Stimulated activated CD4-positive, alpha-beta T cell treated with anti-CD3 and anti-CD28 coated beads, Interleukin-15, amount 100 ng/mL, for 24 hours (primary cell): Measurements from ENCODE around the gene NHSL2.

Source experiments
- DNase-seq: peaks from one replicate; pipeline ENCODE4 v3.0.0-alpha.2; 2020

NHSL2 gene

DNA sequence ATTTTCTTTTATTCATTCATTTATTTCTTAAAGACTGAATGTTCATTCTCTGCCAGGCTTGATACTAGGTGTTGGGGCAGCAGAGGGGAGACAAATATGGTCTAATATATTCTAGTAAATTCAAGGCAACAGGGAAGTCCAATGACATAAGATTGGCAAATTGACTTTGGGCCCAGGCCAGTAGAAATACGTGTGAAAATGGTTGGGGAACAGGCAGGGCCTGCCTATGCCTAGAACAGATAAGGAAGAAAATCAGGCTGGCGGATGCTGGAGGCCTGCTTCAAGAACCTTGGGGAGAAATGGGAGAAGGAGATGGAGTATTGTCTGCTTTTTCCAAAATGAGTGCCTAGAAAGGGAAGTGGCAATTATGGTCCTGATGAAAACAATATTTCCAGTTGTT, 112.4 kb downstream of the NHSL2 start:
- no peak for DNase-seq

DNA sequence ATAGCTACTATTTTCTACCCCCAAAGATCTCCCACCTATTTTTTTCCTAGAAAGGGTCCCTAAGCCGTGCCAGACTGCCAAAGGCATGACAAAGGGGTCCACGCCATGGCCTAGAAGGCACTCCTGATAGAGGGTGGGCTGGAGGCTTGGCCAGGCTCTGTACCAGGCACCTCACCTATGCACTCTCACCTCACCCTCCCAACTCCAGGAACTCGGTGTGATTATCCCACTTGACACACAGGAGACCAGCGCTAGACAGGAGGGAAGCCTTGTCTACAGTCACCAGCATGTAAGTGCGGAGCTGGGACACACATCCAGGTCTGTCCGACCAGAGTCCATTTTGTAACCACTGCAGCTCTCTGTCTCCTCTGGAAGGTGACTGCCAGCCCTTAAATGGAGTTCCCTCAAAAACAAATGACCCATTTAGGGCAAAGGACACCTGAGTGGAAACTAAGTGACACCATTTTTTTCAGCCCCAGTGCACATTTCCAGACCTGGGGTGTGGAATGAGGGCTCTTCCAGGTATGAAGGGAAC, 114.7 kb downstream of the NHSL2 start:
- DNase-seq = no peak

- DNase-seq = no peak
These were observed 115.8 kb downstream of the NHSL2 start for GRCh38 chrX:72026341-72027023.

GRCh38 chrX:72027024-72027913, 116.6 kb downstream of the NHSL2 start:
- no peak for DNase-seq

- DNase-seq = no peak
These were observed 117.3 kb downstream of the NHSL2 start for GRCh38 chrX:72027914-72028307.

DNA sequence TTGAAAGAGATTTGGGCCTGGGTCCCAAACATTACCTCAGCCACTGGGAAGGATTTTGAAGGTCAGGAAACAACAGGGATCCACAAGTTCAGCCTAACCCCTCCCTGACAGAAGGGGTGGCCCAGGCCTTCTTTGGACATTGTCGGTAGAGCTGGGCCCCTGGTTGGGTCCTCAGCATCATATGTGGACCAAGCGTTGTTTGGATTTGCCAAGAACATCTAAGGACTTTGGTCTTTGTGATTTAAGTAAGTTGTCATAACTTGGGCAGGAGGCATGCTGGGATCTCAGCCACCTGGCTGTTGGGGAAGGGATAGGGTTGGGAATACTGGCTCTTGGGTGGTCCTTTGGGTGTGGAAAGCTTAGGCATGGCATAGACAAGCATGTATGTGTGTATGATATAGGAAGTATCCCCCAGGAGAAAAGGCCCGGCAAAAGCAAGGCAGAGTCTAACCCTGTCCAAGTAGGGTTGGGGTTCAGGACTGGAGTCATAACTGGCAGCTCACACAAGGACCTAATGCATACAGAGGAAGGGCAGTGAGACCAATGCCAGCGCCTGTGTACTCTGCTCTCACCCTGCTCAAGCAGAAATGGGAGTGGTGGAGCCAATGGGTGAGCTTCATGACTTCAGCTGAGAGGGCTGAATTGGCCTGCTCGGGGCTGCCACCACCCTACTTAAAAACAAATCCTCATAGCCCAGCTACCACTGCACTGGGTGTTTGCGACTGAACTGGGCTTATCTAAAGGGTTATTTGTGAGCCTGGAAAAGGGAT, 118.2 kb downstream of the NHSL2 start:
- DNase-seq = no peak

DNA sequence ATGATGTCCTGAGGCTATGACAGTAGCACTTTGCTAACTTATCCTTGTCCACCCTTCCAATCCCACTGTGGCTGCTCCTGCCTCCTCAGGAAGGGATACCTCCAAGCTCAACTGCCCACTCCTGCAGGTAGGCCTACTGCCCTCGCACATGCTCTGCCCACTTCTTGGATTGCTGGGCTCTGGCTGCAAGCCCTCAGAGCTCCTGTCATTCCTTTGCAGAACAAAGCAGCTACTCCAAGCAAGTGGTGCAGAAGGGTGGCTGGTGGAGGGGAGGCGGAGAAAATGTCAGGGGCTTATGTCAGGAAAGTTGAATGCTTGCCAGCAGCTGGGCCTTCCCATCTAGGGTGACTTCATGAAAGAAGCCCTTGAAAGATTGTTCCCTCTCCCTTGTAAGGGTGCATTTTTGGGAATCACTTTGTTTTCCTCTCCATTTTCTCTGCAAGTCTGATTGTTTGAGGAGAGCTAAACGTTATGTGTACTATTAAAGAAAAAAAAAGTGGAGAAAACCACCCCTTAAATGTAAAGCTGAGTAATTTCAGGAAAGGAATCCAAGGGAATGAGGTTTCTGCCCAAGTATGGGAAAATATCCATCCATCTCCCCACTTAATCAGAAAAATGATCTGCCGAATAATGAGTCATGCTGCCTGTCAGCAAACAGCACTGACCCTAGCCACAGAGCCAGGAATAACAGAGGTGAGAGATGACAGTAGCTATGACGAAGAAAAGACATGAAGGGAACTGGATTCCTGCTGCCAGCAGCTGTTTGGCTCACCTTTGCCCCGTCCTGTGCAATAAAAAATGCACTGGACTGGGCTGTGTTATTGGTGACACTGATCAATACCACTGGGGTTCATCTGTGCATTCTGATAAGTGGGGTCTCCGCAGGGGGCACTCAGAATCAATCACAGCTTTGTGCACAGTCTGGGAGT, 119.1 kb downstream of the NHSL2 start:
- no peak for DNase-seq

DNA sequence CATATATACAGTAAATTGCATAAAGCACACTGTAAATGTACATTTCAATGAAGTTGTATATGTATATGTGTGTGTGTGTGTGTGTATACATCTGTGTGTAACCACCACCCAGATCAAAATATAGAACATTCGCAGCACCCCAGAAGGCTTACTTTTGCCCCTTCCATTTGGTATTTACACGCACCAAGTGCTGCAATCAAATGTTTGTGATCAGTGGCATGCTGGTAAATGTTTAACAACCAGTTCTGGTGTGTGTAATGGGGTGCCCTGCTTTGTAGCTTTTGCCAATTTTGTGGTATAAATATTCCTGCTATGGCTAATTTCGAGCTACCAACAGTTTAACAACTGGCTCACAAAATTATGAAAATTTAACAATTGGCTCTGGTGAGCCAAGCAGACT, 119.8 kb downstream of the NHSL2 start:
- DNase-seq = no peak

DNA sequence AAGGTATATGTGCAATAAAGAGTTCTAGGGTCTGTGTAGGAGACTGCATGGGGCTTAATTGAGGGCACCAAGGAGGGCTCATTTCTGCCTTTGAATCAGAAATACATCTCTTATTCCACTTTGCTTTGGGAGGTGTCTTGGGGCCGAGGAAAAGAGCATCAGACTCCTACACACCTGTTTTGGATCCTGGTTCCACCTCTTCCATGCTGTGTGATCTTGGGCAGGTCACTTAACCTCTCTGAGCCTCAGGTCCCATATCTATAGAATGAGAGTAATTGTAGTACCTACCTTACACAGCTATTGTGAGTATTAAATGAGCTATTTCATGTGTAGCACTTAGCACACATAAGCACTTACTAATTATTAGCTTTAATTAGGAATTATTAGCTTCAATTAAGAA, 120.5 kb downstream of the NHSL2 start:
- DNase-seq = no peak

DNA sequence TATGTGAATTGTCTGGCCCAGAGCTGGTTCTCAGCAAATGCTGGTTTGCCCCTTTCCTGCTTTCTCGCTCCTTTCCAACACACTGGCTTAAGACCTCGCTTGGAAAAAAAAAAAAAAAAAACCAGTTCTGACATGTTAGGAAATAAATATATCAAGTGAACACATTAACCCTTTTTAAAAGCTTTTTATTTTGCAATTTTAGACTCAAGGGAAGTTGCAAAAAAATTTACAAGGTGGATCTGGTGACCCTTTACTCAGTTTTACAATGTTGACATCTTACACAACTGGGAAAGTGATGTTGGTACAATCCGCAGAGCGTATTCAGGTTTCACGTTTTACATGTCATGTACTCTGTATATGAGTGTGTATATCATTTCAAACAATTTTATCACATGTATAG, 121.0 kb downstream of the NHSL2 start:
- DNase-seq = no peak

DNA sequence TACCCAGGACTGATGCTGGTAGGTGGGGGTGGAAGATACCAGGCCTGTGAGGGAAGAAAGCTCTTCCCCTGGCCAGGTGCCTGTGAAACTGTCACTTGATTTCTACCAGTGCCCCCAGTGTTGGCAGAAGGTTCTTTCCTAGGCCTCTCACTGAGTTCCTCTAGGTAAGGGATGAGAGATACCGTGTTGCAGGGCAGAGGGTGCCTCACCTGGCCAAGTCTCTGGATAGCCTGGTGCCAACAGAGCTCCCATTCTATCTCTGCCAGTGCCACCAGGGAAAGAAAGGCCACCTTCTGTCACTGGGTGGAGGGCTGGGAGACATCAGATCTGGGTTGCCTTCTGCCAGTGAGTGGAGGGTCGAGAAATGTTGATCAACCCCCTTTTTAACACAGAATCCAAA, 127.0 kb downstream of the NHSL2 start:
- DNase-seq = no peak

DNA sequence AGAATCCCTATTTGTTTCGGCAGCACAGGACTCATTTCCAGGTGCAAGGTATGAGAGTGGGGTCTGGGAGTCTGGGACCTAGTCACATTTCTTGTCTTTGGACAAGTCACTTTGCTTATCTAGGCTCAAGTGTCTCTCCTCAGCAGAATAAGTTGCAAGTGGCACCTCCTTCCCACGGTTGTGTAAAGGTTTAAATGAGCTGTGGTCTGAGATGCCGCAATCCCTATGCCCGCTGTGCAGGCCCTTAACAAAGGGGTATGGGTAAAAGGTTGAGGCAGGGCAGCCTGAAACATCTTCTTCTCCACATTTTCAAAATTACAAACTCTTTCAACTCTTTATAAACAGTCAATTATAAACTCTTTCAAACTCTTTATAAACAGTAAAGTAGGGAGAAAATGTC, 127.4 kb downstream of the NHSL2 start:
- no peak for DNase-seq

DNA sequence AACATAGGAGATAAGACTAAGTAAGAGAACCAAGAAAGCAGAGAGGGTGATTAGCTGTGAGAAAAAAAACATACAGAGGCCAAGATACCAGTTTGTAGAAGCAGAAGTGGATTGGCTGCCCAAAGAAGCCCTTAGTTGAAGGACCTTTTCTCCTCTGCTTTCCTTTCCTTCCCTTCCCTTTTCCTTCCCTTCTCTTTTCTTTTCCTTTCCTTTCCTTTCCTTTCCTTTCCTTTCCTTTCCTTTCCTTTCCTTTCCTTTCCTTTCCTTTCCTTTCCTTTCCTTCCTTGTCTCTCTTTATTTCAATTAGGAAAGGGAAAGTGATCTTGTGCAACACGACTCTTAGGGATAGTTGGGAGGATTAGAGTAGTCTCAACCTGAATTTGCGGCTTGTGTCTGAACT, 128.2 kb downstream of the NHSL2 start:
- DNase-seq = no peak

- no peak for DNase-seq
These were observed 129.9 kb downstream of the NHSL2 start for GRCh38 chrX:72040506-72040905.

- DNase-seq = no peak
These were observed 130.5 kb downstream of the NHSL2 start for GRCh38 chrX:72041176-72041575.

DNA sequence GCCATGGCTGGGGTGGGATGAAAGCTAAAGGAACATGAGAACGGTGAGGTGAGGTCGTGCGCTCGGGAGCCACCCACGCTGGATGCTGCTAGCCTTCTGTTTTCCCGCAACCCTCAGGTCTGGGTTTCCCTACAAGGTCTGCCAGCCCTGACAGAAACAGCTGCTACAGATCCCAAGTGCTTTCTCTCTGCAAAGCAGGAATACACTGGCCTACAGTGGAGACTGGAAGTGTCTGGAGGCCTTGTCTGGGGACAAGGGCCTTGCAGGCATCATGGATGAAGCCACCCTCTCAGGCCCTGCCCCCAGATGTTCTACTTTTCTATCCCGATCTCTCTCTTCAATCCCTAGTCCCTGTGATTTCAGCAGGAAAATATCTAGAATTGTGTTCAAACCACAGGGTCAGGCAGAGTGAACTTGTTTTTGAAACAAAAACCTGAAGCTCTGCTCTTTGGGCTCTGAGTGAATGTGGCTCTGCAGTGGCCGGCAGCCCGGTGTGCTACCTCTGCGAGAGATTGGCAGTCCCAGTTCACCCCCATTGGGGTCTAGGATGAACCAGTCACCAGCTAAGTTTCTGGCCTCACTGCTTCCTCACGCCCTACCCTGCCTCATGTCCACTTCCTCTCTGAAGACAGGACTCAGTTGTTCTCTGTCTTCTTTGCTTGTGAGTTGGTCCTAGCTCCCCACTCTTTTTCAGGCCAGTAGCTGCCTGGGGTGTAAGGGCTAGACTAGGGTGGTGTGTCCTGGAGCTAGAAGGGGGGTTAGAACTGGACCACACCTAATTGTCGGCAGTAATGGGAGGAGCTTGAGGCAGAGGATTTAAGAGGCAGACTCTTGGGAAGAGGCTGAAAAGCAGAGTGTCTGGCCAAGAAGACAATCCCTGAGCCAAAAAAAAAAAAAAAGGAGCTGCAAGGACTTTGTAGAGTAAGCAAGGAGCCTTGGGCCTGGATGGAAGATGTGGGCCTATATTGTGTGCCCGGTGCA, 131.5 kb downstream of the NHSL2 start:
- DNase-seq = no peak

DNA sequence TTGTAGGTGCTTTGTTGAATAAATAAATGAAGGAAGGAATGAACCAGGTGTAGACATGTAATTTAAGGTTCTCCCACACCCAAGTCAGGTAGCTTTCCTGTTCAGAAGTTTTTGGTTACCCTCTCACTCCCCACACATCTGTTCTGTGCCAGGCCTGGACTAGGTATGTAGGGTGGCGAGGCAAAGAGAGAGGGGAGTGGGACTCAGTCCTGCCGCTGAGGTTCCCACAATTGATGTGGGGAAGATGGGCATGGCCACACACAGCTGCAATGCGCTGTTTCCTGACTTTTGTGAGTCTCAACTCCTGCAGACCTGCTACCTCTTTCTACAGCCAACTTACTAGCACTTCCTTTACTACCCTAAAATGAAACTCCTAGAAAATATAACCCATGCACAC, 132.2 kb downstream of the NHSL2 start:
- no peak for DNase-seq

DNA sequence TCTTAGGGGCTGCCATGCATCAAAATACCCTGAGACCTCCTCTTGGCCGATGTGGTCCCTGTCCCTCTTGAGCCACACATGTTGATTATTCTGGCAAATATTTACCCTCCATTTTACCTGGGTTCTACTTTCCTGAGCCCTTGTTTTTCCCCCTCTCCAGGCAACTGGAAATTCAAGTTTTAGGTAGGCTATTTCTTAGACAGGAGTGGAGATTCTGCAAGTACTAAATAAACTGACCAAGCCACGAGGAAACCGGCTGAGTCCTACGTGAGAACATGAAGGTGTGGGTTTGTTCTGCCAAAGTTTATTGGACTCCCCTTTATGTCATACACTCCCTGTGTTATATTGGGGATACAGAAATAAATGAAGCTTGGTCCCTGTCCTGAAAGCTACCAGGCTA, 133.0 kb downstream of the NHSL2 start:
- no peak for DNase-seq

DNA sequence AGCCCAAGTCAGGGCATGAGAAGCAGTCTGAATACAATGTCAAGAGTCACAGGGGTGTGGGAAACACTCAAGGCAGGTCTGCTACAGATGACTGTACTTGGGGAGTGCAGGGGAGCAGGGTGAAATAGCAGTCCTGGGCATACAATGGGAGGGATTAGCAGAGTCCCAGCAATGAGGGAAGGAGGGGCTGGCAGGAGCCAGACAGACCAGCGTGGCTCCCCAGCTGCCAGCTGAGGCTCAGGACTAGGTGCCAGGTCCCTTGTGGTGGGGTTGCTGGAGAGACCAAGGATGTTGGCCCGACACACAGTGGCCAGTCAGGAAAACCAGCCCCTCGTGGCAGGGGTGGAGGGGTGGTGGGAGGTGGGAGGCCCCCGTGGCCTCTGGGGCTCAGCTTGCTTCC, 134.5 kb downstream of the NHSL2 start:
- DNase-seq = no peak

DNA sequence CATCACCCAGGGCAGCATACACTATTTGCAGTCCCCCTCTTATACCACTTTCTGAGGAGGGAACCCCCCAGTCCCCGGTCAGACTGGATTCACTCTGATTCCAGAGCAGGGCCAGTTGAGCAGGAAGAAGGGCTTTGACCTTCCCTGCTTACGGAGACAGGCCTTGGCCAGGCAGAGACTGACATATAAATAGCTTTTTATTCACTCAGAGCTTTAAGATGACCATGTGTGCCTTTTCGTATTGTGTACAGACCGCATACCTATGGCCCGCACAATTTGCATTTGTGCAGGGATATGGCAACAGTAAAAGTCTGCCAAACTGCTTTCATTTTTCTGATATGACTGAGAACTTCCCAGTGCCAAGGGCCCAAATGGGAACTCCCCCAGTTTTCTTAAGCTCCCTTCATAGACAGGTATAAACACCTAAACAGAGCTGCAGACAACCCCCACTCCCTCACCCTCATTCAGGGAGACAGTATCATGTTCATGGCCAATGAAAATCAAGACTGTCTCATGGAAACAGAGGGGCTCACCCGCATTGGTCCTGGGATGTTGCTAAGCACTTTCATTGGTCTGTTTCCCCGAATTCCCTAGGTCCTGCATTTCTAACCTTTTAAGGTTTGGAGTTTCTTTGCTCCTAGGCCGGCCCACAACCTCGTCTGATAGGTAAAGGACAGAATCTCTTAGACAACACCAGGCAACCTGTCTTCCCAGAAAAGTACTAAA, 135.1 kb downstream of the NHSL2 start:
- DNase-seq = no peak
